A549 treated with Mapracorat at 1 μM for 4 hours (cell line): ENCODE results near the gene CREBZF. TPM values are rescaled to one million over a fixed set of nuclear protein-coding genes. Genes with fewer than 3 reads are reported as not detected.

Experiments
- total RNA-seq: library from RNA; stranded (reverse); fragments of 200-300 nt; extraction: Qiagen RNA extraction; gene quantifications from 5 replicates; pipeline ENCODE4 v1.2.3, GENCODE V29; 2022

The CREBZF gene
- total RNA-seq: 20.9 to 29.5 TPM (median 27.8 TPM) in 5 replicates

DNA sequence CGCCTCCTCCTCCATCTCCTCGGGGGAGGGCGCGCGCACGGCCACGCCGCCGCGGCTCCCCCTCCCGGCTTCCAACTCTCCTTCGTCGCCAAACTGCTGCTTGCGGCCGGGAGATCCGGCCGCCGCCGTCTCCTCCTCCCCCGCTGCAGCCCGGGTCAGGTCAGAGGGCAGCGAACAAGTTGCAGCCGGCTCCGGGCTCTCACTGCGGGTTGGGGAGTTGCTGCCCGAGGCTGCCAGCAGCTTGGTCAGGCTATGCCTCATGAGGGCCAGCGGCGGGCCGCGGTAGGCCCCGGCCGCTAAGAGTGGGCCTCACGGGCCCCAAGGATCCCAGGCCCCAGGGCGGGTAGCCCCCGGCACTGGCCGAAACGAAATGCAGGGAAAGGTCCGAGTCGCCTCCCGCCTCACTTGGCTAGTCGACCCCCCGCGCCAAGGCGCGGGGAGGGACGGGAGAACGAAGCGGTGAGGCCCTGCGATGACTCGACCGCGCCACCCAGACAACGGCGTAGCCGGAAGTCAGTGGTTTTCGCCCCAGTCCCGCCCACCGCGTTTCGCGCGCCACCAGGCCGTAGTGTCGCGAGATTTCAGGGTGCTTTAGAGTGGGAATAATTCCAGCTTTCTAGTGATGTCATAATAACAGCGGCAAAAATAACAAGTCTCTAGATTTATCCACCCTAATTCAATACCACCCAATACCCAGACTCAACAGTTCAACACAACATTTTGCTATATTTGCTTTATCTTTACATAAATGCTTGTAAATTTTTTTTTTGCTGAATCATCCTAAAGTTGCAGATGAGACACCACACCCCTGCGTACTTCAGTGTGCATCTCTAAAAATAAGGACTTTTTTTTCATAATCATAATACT, at the start of gene CREBZF:
CREBZF (minus strand) TSS at position 515 of the 867 bp plus-strand sequence; CDS start at position 261, 254 bp downstream.

GRCh38 chr11:85685820-85686459, 21.0 kb upstream of the CREBZF start, which contains the start of gene CCDC89:
Gene CCDC89, minus strand, starts transcription at chr11:85686195. Its CDS starts 65 bp downstream, at chr11:85686130.

GRCh38 chr11:85647604-85648299, 17.2 kb downstream of the CREBZF start, which contains the start of gene TMEM126A:
Gene TMEM126A, plus strand, starts transcription at chr11:85647967. Its CDS starts 2,289 bp downstream, at chr11:85650256.

DNA sequence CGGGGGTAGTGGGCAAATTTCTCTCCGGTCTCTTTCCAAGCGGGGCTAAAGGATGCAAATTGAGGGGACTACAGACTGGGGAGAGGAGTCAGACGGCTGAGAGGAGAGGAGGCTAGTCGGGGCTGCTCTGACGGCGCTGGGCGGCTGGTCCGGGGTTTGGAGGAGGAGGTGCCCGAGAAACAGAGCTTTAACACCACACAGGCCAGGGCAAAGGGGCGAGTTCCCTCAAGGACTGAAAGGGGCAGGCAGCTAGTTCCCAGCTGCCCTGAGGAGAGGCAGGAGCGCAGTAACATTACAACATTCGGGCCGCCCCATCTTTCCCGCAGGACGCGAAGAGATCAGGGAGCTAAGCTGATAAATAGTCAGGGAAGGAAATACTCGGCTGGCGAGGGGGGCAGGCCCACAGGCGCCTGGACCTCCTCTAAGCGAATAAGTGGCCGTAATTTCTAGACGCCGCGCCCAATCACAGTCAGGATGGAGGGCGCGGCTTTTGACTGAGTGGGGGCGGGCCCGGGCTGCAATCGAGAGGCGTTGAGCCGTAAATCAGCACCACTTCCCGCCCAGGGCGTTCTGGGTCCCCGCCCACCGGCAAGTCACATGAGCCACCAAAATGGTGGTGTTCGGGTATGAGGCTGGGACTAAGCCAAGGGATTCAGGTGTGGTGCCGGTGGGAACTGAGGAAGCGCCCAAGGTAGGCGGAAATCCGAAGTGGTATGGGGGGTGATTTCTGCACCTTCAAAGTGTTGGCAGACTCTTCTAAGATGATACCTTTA, 36.7 kb downstream of the CREBZF start, which contains the start of gene TMEM126B:
TMEM126B (plus strand) TSS at position 596 of the 773 bp plus-strand sequence; CDS start at position 611, 15 bp downstream.

DNA sequence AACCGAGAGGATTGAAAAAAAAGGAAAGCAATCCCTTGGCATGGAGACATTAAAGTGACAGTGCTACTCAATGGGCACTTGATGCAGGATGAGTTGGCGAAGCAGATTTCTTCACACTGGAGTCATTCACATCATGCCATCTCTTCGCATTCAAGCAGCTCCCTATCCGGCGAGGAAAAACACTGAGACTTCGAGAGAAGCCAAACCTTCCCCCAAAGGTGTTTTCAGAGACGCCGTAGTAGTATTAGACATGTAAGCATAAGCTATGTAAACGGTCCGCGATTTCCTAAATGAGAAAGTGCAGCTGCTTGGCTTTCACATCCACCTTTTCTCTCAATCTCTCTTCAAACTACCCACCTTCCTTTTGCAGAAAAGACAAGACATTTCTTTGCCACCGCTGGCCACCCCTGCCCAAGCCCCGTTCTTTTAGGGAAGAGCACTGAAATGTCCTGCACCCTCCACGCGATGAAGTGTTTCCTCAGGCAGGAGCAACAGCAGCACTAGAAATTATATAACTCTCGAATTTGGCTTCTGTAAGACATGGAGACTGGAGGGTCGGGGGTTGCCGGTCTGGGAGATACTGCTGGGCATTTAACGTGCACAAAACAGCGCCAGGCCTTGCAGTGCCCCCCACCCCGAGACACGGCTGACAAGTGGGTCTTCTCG, 37.5 kb downstream of the CREBZF start, which contains the start of gene DLG2:
DLG2 (minus strand) TSS at position 13 of the 666 bp plus-strand sequence.

Other genes with a start within 250 kb of the CREBZF start
- gene DLG2, start 37.8 kb downstream of the CREBZF start, total RNA-seq: 0.16 to 0.34 TPM (median 0.27 TPM) in 4 of 5 replicates, not detected in the other
- gene TMEM126B, start 36.5 kb downstream of the CREBZF start, total RNA-seq: 49.2 to 65.2 TPM (median 52.8 TPM) in 5 replicates
- gene TMEM126A, start 17.2 kb downstream of the CREBZF start, total RNA-seq: 53.4 to 59.8 TPM (median 58.1 TPM) in 5 replicates
- gene CCDC89, start 21.1 kb upstream of the CREBZF start, total RNA-seq: not detected in 5 replicates
- 8.8 to 14.6 TPM (median 9.5 TPM) in 5 replicates for gene SYTL2, start 146.0 kb upstream of the CREBZF start, total RNA-seq
- not detected in 5 replicates for gene CCDC83, start 190.3 kb upstream of the CREBZF start, total RNA-seq